HL-60/S4 (cell line): ENCODE results near the gene ARMH4.
"Not testable (repeated sequence)": the region's sequence is repeated elsewhere in the genome, so short reads cannot be mapped to it uniquely, and the experiment has no call there.

Experiments used
- in situ Hi-C: fragments of 300-500 bp; cut with MboI; formaldehyde crosslinking; loops from 2 replicates; pipeline ENCODE4 v1.14.3; 2022; ENCODE audit warnings: low sequenced_read_pairs

ARMH4 gene

DNA sequence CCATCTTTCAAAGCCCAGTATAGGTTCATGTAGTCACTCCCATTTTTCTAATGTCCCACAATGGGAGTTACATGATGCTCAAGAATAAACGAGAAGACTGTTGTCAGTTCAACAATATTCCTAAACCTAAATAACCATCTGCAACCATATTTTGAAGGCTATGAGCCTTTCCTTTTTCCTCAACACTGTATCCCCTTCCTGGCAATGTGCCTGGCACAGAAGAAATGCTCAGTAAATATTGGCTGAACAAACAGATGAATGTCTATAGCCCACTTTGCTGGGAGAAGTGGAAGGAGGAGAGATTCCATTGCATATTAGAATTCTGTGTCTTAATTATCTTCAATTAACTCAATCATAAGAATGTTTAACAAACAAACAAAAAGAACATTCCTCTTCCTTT lies 6.1 kb downstream of the ARMH4 start:
- in situ Hi-C loops = no loop called here

DNA sequence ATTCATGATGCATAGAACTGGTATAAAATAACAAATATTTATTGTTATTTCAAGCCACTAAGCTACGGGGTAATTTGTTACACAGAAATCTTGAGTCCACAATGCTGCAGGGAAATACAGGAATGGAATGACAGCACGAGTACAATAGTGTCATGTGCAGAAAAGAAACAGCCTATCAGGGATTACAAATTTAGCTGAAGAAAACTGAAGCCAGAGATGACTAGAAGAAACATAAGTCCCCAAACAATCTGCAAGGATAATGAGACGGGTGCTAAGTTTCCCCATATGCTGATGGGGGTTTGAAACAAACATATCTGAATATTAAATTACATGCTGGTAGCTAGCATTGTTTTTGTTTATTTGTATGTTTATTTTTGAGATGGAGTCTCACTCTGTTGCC lies 8.9 kb downstream of the ARMH4 start:
- in situ Hi-C loops = no loop called here

DNA sequence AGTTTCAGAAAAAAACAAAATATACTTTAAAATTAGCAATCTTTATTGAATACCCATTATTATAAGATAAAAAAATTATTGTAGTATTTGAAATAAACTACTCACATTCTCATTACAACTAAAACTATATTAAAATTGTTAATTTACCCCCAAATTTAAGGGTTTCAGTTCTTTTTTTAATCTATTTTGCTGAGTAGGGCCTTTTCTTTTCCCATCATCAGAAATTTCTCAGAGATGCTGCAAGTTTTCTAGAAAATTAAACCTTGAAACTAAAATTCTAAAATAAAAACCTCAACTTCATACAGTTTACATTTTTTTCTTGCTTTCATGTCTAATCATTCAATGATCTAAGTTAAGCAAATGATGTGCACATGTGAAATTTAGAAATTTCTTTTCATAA lies 10.1 kb downstream of the ARMH4 start:
- in situ Hi-C loops = no loop called here

DNA sequence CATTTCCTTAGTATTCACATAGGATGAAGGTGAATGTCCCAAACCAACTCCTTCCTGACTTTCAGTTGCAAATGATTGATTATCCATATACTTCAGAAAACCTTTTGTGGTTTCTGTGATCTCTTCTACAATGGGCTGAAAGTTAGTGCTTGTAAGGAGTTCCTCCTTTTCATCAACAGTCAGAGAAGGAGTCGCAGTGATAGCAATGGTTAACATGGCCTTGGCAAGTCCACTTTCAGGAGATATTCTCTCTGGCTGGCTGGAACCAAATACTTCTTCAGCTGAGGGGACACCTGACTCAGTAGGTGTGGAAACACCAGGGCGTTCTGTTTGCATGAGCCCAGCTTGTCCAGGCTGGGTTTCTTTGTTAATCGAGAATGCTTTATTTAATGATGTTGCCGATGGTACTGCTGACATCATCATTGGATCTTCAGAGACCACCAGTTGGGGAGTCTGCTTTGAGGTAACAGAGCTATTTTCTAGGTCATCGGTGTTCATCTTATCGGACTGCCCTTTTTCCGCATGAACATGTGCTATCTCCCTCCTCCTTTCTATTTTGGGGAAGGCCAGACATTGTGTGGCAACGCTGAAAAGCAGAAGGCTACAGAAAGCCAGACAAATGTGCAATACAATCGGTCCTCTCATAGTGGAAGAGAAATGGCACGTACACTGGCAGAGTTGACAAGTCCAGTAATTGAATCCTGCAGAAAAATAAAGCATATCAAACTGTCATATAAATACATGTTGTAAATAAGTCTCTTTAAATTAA lies 13.1 kb downstream of the ARMH4 start:
- in situ Hi-C loops = no loop called here

DNA sequence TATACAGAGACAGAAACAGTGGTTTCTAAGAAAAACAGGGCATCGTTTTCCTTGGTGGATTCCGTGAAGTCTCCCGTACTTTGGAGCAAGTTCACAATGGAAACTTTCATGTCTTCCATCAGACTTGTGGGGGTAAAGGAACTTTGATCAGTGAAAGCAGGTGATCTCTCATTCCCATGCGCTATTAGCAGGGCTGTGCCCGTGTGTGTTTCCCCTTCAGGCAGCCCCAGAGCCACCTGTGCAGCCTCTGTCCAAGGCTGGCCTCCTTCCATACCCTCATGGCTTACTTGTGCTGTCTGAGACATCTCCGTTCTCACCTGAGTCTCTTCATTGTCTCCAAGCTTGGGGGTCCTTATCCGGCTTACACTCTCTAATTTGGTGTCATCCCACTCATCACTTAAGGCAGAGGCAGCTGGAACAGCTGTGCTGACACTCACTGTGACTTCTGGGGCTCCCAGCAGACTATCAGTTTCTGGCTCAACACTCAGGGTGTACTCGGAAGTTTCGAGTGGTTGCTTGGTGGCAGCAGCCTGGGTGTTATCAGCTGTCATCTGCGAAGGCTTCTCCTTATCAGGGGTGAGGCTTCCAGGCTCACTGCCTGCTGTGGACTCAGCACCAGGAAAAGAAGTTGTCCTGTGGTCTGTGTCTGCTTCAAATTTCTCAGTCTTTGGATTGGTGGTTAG lies 13.8 kb downstream of the ARMH4 start:
- in situ Hi-C loops = no loop called here

DNA sequence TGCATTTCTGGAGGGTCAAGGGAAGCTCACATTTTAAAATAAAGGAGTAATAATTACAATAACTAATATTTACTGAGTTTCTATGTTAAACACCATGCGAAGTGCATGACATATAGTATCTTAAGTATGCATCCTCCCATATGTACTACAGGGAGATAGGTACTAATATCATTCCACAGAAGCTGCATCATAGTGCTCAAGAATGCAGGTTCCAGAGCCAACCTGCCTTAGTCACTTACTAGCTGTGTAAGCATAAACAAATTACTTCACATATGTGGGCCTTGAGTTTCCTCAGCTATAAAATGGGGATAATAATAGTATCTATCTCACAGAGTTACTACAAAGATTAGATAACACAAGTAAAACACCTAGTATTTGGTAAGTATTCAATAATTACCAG lies 18.3 kb downstream of the ARMH4 start:
- in situ Hi-C loops = no loop called here

DNA sequence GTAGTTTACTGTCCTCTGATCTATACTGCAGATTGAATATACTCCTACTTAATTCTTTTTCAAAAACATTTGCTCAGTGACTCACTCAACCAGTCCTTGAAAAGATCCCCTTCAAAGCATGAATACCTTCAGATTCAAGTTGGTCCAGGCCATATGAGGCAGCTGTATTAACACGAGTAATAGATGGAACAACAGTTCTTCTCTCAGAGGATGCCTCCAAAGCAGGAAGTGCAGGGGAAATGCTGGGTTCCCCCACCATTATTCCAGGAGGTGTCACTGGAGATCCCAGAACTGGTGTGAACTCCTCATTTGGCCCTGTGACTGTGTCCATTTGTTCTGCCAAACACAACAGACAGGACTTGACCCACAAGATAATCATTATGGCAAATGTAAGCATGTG lies 20.6 kb downstream of the ARMH4 start:
- in situ Hi-C loops = no loop called here

DNA sequence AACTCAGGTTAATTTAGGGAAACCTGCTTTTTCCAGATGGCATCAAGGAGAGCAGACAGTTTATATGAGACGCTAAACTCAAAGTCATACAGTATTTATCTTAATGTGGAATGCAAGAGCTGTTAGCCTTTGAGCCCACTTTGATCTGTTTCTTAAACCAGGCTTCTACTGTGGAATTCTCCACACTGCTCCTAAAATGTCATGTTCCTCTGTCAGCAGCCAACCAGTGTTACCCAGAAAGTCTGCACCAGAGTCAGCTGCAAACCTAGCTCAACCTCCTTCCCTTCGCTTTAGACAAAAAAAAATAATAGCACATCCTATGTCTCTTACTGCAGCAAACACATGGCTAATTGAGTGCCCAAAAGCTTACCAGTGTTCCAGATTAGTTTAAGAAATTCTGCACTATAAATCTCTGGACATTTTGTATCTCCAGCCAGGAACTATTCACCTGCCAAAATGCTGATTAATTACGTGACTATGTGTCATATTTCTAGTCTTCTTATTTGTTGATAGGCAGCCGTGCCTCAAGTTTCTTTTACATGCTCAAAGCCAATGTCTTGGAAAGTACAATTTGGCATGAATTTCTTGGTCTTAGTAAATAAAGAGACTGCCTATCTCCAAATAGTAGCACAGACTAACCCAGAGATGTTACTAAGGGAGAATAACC lies 21.8 kb downstream of the ARMH4 start:
- in situ Hi-C loops = no loop called here

DNA sequence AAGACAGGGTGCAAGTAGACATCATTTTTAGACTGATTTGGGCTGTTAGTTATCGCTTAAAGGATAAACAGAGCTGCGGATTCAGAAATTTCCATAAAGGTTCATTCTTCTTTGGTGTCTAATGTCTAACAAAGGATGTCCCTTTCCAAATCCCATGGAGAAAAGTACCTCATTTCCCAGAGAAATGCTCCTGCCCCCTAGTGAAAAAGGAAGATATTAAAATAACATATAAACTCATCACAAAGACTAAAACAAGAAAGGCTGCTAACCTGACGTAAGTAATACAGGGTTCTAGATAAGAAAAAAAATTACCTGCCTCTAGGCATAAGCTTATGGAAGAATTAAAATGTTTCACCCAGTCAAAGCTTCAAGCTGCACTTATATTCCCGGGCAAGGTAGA lies 22.8 kb downstream of the ARMH4 start:
- in situ Hi-C loops = no loop called here

DNA sequence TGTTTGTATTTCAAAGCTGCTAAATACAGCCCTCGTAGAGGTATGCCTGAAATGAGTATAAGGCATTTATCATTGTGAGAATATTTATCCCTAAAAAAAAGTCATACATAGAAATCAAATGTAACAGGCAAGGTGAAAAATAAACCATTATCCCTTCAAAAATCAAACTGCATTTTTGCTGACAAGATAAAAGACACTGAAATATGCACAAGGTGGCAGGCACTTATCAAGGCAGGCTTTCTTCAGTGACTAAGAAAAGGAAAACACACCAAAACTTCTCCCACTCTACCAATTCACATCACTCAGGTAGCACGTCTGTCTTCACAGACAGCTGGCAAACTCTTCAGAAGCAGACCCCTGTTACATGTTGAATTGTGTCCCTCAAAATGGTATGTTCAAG lies 23.6 kb downstream of the ARMH4 start:
- in situ Hi-C loops = no loop called here

DNA sequence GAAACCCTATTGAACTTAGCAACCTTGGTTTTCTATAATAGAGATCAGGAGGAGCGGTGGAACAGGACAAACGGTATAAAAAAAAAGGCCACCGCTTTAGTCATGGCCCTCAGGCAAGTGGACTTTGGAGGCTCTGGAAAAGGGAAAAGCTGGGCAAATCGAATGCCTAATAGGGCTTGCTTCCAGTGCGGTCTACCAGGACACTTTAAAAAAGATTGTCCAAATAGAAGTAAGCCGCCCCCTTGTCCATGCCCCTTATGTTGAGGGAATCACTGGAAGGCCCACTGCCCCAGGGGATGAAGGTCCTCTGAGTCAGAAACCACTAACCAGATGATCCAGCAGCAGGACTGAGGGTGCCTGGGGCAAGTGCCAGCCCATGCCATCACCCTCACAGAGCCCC lies 29.5 kb downstream of the ARMH4 start:
- in situ Hi-C loops = not testable (repeated sequence)

DNA sequence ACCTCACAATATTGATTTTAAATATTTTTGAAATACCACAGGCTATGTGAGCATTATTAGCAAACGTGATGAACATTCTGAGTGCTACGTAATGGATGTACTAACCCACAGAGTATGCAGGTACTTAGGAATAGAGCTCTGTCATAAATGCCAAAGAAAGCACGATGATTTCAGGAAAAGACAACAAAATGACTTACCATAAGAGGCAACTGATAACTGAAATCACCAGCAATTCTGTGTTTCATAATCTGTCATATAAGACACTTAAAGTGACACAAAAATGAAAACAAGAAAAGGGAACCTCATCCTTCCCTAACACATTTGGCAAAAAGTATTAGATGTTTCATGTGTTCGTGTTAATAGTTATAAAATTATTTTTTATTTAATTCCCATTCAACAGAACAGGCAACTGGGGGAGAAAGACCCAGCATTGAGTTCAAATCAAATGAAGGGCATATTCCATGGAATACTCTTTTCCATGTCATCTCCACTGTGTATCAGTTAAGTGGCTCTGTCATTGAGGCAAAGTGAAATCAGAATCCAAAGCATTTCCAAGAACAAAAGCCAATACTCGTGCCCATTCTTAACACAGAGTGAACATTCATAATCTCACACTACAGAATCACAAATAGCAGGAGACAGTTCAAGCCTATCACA lies 30.4 kb downstream of the ARMH4 start:
- in situ Hi-C loops = no loop called here

DNA sequence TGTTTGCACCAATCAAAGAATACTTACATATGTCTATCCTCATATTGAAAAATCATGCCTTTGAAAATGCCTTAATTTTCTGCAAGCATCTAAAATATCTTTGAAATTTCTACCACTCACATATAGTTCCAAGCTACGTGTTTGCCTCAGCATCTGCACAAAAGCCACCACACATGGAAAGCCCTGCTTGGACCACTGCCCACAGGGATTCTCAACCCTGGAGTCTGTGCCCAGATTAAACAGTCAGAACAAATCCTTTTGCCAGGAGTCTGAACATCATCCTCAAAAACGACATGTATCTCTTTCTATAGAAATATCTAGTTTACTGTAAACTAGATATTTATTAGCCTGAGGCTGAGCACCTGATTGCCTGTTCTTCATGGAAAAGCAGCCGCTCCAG lies 32.6 kb downstream of the ARMH4 start:
- in situ Hi-C loops = no loop called here

DNA sequence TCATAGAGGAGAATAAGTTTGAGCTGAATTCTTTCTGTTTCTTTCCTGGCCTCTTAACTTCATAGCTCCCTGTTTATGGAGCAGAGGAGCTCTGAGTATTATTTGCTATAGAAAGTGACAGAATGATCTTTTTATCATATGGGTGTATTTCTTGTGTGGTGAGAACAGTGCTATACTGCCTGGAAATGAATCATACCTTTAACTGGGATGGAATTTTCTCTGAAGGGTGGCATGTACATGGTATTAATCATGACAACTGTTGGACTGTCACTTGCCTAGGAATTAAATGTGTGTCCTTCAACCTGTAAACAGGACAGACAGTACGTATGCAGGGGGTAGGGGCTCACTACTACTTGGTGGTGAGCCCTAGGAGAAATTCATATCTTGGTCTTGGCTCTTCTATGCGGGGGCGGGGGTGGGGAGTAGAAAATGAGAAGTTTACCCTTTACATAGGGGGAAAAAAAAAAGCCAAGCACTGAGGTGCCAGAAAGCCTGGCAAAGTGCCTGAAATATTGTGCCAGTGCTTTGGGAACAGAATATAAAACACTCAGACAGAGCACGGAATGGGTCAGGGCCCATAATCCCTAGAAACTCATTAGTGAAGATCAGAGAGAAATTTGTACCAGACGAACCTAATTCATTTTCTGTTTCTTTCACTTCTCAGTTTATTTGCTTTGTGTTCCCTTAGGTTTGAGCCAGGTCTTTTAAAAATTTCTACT lies 33.8 kb downstream of the ARMH4 start:
- in situ Hi-C loops = no loop called here

DNA sequence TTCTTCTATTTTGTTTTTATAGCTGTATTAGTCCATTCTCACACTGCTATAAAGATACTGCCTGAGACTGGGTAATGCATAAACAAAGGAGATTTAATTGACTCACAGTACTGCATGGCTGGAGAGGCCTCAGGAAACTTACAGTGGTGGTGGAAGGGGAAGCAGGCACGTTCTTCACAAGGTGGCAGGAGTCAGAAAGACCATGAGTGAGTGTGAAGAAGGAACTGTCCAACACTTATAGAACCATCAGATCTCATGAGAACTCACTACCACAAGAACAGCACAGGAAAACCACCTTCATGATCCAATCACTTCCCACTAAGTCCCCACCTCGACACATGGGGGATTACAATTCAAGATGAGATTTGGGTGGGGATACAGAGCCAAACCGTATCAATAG lies 42.3 kb downstream of the ARMH4 start:
- in situ Hi-C loops = no loop called here

DNA sequence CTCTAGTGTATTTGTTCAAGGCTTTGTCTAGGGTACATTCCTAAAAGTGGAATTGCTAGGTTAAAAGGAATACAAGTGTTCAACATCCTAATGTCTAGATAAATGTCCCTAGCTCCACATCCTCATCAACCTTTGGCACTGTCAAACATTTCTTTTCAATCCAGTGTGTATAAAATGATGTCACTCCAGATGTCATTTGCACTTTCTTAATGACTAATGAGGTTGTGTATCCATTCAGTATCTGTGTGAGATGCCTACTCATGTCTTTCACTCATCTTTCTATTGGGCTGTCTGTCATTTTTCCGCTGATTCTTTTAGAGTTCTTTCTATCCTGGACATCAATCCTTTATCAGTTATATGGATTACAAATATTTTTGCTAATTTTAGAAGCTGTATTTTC lies 43.3 kb downstream of the ARMH4 start:
- in situ Hi-C loops = no loop called here

DNA sequence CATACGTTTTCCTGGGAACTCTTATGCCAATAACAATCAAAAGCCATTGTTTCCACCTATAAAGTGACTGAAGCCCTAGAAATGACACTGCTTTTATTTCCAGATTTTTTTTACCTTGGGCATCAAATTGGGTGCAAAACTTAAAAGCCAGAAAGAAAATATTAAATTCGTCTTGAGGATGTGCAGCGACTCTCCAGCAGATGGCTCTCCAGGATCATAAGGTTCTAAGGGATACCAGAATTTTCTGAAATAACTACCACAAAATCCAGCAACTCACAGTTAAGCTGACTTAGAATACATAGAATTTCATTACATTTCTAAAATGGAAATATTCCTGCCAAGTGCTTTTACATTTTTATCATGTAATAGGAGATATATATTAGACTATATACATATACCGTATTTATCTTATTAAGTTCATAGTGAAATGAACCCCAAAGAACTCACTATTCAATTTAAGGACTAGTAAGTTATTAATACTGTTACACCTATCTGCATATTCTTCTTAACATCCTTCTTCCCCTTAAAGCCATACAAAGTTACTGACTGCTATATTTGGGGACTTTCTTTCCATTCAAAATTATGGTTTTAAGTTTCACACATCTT lies 44.0 kb downstream of the ARMH4 start:
- in situ Hi-C loops = no loop called here

DNA sequence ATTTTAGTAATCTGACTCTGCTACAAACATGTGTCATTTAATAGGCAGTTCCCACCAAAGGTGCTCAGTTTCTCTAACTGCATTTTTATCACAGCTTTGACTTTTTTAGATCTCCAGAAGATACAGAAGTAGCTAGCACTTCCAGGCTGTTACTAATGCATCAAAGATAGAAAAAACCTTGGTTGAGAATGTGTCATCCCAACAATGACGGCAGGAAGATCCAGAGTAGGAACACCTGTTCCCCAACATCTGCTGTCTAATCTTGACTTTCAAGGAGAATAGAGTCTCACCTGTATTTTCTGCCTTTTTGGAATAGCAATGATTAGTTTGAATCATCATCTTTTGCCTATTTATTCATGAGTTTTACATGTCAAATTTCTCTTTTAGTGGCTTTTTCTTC lies 45.0 kb downstream of the ARMH4 start:
- in situ Hi-C loops = no loop called here

DNA sequence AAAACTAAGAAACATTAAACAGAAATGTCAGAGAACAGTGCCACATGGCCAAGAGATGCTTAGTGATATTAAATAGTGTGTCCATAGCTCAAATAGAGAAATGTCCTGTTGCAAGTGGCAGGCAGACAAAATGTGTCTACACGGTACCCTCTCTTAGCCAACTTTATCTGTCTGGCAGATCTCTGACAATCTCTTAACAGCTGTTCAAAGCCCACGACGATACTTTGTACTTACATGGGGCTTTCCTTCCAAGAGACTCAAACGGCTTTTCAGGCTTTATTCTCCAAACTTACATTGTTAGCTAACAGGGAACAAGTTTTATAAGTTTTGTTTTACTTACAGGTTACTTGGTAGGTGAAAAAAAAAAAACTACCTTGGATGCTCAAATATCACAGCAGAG lies 45.6 kb downstream of the ARMH4 start:
- in situ Hi-C loops = no loop called here

DNA sequence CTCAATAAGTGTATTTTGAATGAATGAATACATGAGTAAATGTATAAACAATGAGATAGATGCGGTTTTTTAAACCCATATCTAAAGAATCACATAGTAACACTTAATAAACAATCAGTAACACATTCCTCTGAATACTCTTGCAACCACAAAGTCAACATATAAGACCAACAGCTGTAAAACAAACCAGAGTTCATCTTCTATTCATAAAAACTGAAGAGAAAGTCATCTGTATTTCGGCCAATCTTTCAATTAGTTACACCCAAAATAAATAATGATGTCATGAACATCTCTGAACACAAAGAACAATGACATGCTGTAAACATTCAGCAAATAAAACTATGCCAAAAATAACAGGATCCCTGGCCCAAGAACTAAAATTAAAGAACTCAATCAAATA lies 47.2 kb downstream of the ARMH4 start:
- in situ Hi-C loops = no loop called here
